ENCODE measurements around the gene ADAMTSL4.

DNA sequence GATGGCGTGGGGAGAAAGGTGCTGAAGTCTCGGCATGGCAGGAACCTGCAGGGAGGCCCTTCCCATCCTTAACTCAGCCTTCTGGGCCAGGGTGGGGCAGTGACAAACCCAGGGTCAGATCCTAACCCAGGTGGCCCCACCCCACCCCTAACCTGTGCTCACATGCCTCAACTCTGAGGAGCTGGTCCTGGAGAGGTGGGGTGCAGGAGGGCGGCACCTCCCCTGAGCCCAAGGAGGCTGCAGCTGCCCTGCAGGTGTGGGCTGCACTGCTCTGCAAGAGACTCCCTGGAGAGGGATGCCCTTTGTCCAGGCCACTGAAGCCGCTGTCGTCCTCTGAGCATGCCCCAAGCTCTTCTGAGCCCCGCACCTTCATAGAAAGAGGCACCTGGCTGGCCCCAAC lies 15.2 kb upstream of the ADAMTSL4 start:
- no peak for TF ChIP-seq ZNF274 (IDR thresholded peaks at IDR 0.05; ENCODE audit: low read depth, low read length)
- no peak for TF ChIP-seq YY1 (IDR thresholded peaks at IDR 0.05; ENCODE audit: insufficient read depth, insufficient read length)
- TF ChIP-seq SUZ12 (IDR thresholded peaks at IDR 0.05; ENCODE audit: extremely low read depth, insufficient read depth, insufficient read length), result no peak

All from NT2/D1 (cell line).